HepG2 (cell line): ENCODE measurements around the gene SMAP2. TPM values are rescaled to one million over a fixed set of nuclear protein-coding genes. Genes with fewer than 3 reads are reported as not detected.

Source experiments
- AGO2 ChIP-seq: fragments of 200-400 bp; formaldehyde crosslinking; optimal IDR thresholded peaks from 2 replicates; pipeline ENCODE3; 2017; ENCODE audit warnings: mild to moderate bottlenecking, low read depth, low read length, moderate library complexity
- DNMT1 ChIP-seq: sonication (generic); formaldehyde crosslinking; IDR thresholded peaks from 2 replicates; pipeline ENCODE4 v1.5.1; 2020; ENCODE audit warnings: mild to moderate bottlenecking, missing genetic modification reagents
- GRHL1 ChIP-seq: sonication (generic); formaldehyde crosslinking; conservative IDR thresholded peaks from 2 replicates; pipeline ENCODE4 v1.8.0; 2022; ENCODE audit warnings: missing genetic modification reagents
- MTF2 ChIP-seq: sonication (generic); formaldehyde crosslinking; IDR thresholded peaks from 2 replicates; pipeline ENCODE4 v1.5.0; 2020; ENCODE audit warnings: missing genetic modification reagents, borderline replicate concordance
- NFYB ChIP-seq: sonication (generic); formaldehyde crosslinking; IDR thresholded peaks from 2 replicates; pipeline ENCODE4 v1.4.0; 2020; ENCODE audit warnings: missing genetic modification reagents
- POLR2G ChIP-seq: fragments of 200-400 bp; formaldehyde crosslinking; IDR thresholded peaks from 2 replicates; pipeline ENCODE4 v1.6.1; 2018; ENCODE audit warnings: mild to moderate bottlenecking, low read depth, low read length, moderate library complexity
- SCMH1 ChIP-seq: sonication (generic); formaldehyde crosslinking; IDR thresholded peaks from 2 replicates; pipeline ENCODE4 v1.9.0; 2021; ENCODE audit warnings: missing genetic modification reagents, mild to moderate bottlenecking, borderline replicate concordance
- TFDP2 ChIP-seq: sonication (generic); formaldehyde crosslinking; IDR thresholded peaks from 2 replicates; pipeline ENCODE4 v1.4.0; 2020; ENCODE audit warnings: missing genetic modification reagents
- TOPORS ChIP-seq: sonication (generic); formaldehyde crosslinking; IDR thresholded peaks from 2 replicates; pipeline ENCODE4 v1.8.0; 2023; ENCODE audit warnings: mild to moderate bottlenecking, missing genetic modification reagents
- ZNF143 ChIP-seq: sonication (generic); formaldehyde crosslinking; IDR thresholded peaks from 2 replicates; pipeline ENCODE4 v1.4.0; 2020; ENCODE audit warnings: missing genetic modification reagents
- ZNF441 ChIP-seq: sonication (generic); formaldehyde crosslinking; IDR thresholded peaks from 2 replicates; pipeline ENCODE4 v1.7.0; 2021; ENCODE audit warnings: missing genetic modification reagents, borderline replicate concordance
- ZNF546 ChIP-seq: sonication (generic); formaldehyde crosslinking; conservative IDR thresholded peaks from 2 replicates; pipeline ENCODE4 v1.8.1; 2023; ENCODE audit warnings: mild to moderate bottlenecking, missing genetic modification reagents
- ZNF607 ChIP-seq: sonication (generic); formaldehyde crosslinking; IDR thresholded peaks from 2 replicates; pipeline ENCODE4 v1.5.1; 2020; ENCODE audit warnings: missing genetic modification reagents, mild to moderate bottlenecking, borderline replicate concordance
- ZNF773 ChIP-seq: sonication (generic); formaldehyde crosslinking; IDR thresholded peaks from 2 replicates; pipeline ENCODE4 v1.4.0; 2020; ENCODE audit warnings: missing genetic modification reagents, borderline replicate concordance
- polyA plus RNA-seq, 8 experiments: library from polyadenylated mRNA; depleted of rRNA in 3 of 8; stranded (reverse) in 7 of 8; unstranded in 1 of 8; fragments of >200 nt; fragmentation: Illumina TruSeq in 4 of 8; extraction: Trizol in 4 of 8; gene quantifications; 2 replicates each; pipeline versions ENCODE4 v1.2.1 to v1.2.3, GENCODE V29; 2011 to 2016; ENCODE audit warnings: low read depth in 4 of 8, missing spikeins in 1 of 8, mixed read lengths in 1 of 8; ENCODE audit not compliant: insufficient read depth in 1 of 8
- total RNA-seq, 5 experiments: library from RNA; depleted of rRNA; stranded (reverse); fragments of >200 nt; fragmentation: Illumina TruSeq; extraction: Trizol; gene quantifications; 2 replicates each; pipeline ENCODE4 v1.2.3, GENCODE V29; 2016; ENCODE audit warnings: low read depth in 1 of 5
- TF ChIP-seq, protein P1 (sequence below): sonication (generic); formaldehyde crosslinking; IDR thresholded peaks from 2 replicates; pipeline ENCODE4 v1.4.0; 2020; ENCODE audit warnings: mild to moderate bottlenecking, missing genetic modification reagents, borderline replicate concordance
- TF ChIP-seq, protein P2 (sequence below): sonication (generic); formaldehyde crosslinking; IDR thresholded peaks from 2 replicates; pipeline ENCODE4 v1.4.0; 2020; ENCODE audit warnings: missing genetic modification reagents

The SMAP2 gene
- total and polyA plus RNA-seq, 2 of the 13 experiments (the other 11 are each of a cell fraction or from before 2014, with no cell fraction given): 19.0 to 22.3 TPM

DNA sequence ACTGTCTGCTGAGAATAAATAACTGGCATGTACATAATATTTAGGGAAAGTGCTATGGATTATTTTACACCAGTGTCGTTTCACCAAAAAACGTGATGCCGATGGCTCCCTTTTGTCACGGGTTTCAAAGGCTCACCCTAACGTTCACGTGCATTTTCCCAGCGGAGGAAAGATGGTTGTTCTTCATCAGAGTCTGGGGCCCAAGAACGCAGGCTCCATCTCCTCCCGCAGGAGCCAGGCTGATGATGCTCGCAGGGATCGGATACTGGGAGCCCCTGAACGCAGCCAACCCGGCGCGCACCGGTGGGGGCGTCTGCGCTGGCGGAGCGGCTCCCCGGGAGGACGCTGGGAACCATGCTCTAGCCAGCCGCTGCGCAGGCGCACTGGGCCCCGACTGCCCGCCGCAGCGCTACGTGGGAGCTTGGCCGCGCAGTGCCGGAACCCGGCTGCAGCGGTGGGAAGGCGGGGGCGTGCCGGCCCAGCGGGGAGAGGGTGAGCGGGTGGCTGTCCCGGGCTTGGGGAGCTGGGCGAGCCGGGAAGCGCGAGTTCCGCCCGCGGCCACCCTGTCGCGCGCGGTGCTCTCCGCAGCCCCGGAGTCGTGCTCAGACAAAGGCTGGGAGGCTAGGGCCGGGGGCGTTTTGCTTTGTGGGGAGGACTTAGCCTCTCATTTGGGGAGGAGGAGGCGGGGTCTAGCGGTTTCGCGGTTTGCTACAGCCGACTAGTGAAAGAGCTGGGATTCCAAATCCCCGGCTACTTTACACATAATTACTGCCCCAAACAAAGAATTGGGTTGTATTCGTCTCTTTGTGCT lies 76.4 kb downstream of the SMAP2 start, which contains the start of gene ZFP69B (continued):
- TF ChIP-seq ZNF143 (CRISPR knock-in tag) (peak; percentile 84), NFYB (peak; percentile 9), POLR2G (peak; percentile 86), MTF2 (CRISPR knock-in tag) (peak; percentile 84), TOPORS (CRISPR knock-in tag) (0 out of 2 replicates have a peak, but pooled peaks have one; percentile 48), AGO2 (peak; percentile 42), ZNF441 (CRISPR knock-in tag) (peak; percentile 49; the same call in 1 of the 2 replicates), ZNF607 (CRISPR knock-in tag) (peak; percentile 72; the same call in 1 of the 2 replicates), SCMH1 (no peak), ZNF773 (CRISPR knock-in tag) (0 out of 2 replicates have a peak, but pooled peaks have one; percentile 43), ZNF546 (CRISPR knock-in tag) (no peak), GRHL1 (CRISPR knock-in tag) (no peak), DNMT1 (CRISPR knock-in tag) (peak; percentile 82; the same call in 1 of the 2 replicates), TFDP2 (no peak; the same call in none of the 2 replicates)
- TF ChIP-seq, protein P1, sequence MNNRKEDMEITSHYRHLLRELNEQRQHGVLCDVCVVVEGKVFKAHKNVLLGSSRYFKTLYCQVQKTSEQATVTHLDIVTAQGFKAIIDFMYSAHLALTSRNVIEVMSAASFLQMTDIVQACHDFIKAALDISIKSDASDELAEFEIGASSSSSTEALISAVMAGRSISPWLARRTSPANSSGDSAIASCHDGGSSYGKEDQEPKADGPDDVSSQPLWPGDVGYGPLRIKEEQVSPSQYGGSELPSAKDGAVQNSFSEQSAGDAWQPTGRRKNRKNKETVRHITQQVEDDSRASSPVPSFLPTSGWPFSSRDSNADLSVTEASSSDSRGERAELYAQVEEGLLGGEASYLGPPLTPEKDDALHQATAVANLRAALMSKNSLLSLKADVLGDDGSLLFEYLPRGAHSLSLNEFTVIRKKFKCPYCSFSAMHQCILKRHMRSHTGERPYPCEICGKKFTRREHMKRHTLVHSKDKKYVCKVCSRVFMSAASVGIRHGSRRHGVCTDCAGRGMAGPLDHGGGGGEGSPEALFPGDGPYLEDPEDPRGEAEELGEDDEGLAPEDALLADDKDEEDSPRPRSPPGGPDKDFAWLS (CRISPR knock-in tag): peak; percentile 42; the same call in 1 of the 2 replicates
- TF ChIP-seq, protein P2, sequence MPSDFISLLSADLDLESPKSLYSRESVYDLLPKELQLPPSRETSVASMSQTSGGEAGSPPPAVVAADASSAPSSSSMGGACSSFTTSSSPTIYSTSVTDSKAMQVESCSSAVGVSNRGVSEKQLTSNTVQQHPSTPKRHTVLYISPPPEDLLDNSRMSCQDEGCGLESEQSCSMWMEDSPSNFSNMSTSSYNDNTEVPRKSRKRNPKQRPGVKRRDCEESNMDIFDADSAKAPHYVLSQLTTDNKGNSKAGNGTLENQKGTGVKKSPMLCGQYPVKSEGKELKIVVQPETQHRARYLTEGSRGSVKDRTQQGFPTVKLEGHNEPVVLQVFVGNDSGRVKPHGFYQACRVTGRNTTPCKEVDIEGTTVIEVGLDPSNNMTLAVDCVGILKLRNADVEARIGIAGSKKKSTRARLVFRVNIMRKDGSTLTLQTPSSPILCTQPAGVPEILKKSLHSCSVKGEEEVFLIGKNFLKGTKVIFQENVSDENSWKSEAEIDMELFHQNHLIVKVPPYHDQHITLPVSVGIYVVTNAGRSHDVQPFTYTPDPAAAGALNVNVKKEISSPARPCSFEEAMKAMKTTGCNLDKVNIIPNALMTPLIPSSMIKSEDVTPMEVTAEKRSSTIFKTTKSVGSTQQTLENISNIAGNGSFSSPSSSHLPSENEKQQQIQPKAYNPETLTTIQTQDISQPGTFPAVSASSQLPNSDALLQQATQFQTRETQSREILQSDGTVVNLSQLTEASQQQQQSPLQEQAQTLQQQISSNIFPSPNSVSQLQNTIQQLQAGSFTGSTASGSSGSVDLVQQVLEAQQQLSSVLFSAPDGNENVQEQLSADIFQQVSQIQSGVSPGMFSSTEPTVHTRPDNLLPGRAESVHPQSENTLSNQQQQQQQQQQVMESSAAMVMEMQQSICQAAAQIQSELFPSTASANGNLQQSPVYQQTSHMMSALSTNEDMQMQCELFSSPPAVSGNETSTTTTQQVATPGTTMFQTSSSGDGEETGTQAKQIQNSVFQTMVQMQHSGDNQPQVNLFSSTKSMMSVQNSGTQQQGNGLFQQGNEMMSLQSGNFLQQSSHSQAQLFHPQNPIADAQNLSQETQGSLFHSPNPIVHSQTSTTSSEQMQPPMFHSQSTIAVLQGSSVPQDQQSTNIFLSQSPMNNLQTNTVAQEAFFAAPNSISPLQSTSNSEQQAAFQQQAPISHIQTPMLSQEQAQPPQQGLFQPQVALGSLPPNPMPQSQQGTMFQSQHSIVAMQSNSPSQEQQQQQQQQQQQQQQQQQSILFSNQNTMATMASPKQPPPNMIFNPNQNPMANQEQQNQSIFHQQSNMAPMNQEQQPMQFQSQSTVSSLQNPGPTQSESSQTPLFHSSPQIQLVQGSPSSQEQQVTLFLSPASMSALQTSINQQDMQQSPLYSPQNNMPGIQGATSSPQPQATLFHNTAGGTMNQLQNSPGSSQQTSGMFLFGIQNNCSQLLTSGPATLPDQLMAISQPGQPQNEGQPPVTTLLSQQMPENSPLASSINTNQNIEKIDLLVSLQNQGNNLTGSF (CRISPR knock-in tag): no peak
